Neural cell (in vitro differentiated cells): ENCODE results near the gene WASHC3. TPM values are rescaled to one million over a fixed set of nuclear protein-coding genes. Genes with fewer than 3 reads are reported as not detected.

Experiments used
- H2AFZ ChIP-seq: fragments of 200-600, 300-800 bp; sonication (generic), shearing (Covaris generic); 2 replicates; pipeline ENCODE4 v1.6.0; 2014; ENCODE audit warnings: low read depth, mild to moderate bottlenecking, antibody characterized with exemption, low read length, moderate library complexity
- H3F3A ChIP-seq: fragments of 200-600 bp; shearing (Covaris generic); 2 replicates; pipeline ENCODE4 v1.6.1; 2016; ENCODE audit warnings: mild to moderate bottlenecking, moderate library complexity, mixed read lengths, antibody characterized with exemption, low read length; ENCODE audit not compliant: insufficient read depth, poor library complexity, severe bottlenecking
- H3K27ac ChIP-seq: fragments of 200-600, 300-800 bp; sonication (generic), shearing (Covaris generic); 2 replicates; pipeline ENCODE4 v1.5.1; 2014; ENCODE audit warnings: mild to moderate bottlenecking, low read length, moderate library complexity
- H3K27me3 ChIP-seq: fragments of 300-800, 200-600 bp; sonication (generic), shearing (Covaris generic); 2 replicates; pipeline ENCODE4 v1.6.0; 2014; ENCODE audit warnings: mild to moderate bottlenecking, low read depth, low read length, moderate library complexity; ENCODE audit not compliant: insufficient read depth
- H3K36me3 ChIP-seq: fragments of 300-800, 200-600 bp; sonication (generic), shearing (Covaris generic); 2 replicates; pipeline ENCODE4 v1.5.1; 2014; ENCODE audit warnings: mild to moderate bottlenecking, antibody characterized with exemption, low read length, moderate library complexity; ENCODE audit not compliant: insufficient read depth
- H3K4me2 ChIP-seq: fragments of 300-800, 200-600 bp; sonication (generic), shearing (Covaris generic); 2 replicates; pipeline ENCODE4 v1.6.0; 2014; ENCODE audit warnings: mild to moderate bottlenecking, low read length
- H3K4me3 ChIP-seq: fragments of 300-800, 200-600 bp; sonication (generic), shearing (Covaris generic); 2 replicates; pipeline ENCODE4 v1.5.1; 2014; ENCODE audit warnings: mild to moderate bottlenecking, low read length, moderate library complexity
- H3K79me2 ChIP-seq: fragments of 200-600 bp; shearing (Covaris generic); replicated peaks from 2 replicates; pipeline ENCODE4 v1.6.0; 2014; ENCODE audit warnings: mild to moderate bottlenecking, low read length, moderate library complexity; ENCODE audit not compliant: insufficient read depth
- H3K9ac ChIP-seq: fragments of 300-800, 200-600 bp; sonication (generic), shearing (Covaris generic); 2 replicates; pipeline ENCODE4 v1.6.1; 2016; ENCODE audit warnings: mild to moderate bottlenecking, low read length, mixed read lengths
- H3K9me2 ChIP-seq: fragments of 200-600 bp; shearing (Covaris generic); 2 replicates; pipeline ENCODE4 v1.6.1; 2016; ENCODE audit warnings: mild to moderate bottlenecking, low read length, mixed read lengths; ENCODE audit not compliant: insufficient read depth
- H3K9me3 ChIP-seq: fragments of 200-600, 300-800 bp; sonication (generic), shearing (Covaris generic); 2 replicates; pipeline ENCODE4 v1.6.1; 2016; ENCODE audit warnings: mild to moderate bottlenecking, mixed run types, low read length, moderate library complexity, mixed read lengths
- H4K20me1 ChIP-seq: fragments of 200-600 bp; shearing (Covaris generic); 2 replicates; pipeline ENCODE4 v1.6.1; 2016; ENCODE audit warnings: mild to moderate bottlenecking, mixed run types; ENCODE audit not compliant: insufficient read depth
- EP300 ChIP-seq: fragments of 450-650 bp; conservative IDR thresholded peaks from 2 replicates; pipeline ENCODE4 v1.6.1; 2014; ENCODE audit warnings: antibody characterized with exemption, mild to moderate bottlenecking, moderate library complexity; ENCODE audit not compliant: poor library complexity, severe bottlenecking
- EZH2 ChIP-seq: fragments of 200-600, 300-800 bp; shearing (Covaris generic), sonication (generic); IDR thresholded peaks from 2 replicates; pipeline ENCODE4 v1.6.1; 2014; ENCODE audit warnings: antibody characterized with exemption, low read length, borderline replicate concordance, mild to moderate bottlenecking; ENCODE audit not compliant: insufficient read depth, poor library complexity, severe bottlenecking
- MXI1 ChIP-seq: fragments of 450-650 bp; conservative IDR thresholded peaks from 2 replicates; pipeline ENCODE4 v1.6.1; 2014; ENCODE audit warnings: antibody characterized with exemption, mild to moderate bottlenecking; ENCODE audit not compliant: poor library complexity, severe bottlenecking
- POLR2AphosphoS5 ChIP-seq: IDR thresholded peaks from 2 replicates; pipeline ENCODE4 v1.6.1; 2012
- RAD21 ChIP-seq: fragments of 450-650 bp; conservative IDR thresholded peaks from 2 replicates; pipeline ENCODE4 v1.6.1; 2014; ENCODE audit warnings: antibody characterized with exemption, mild to moderate bottlenecking, moderate library complexity
- SMC3 ChIP-seq: fragments of 450-650 bp; conservative IDR thresholded peaks from 2 replicates; pipeline ENCODE4 v1.6.1; 2014; ENCODE audit warnings: antibody characterized with exemption, mild to moderate bottlenecking, moderate library complexity; ENCODE audit not compliant: poor library complexity
- TAF1 ChIP-seq: IDR thresholded peaks from 2 replicates; pipeline ENCODE4 v1.6.1; 2012; ENCODE audit warnings: low read depth
- polyA plus RNA-seq: library from polyadenylated mRNA; depleted of rRNA; stranded (reverse); fragments of >200 nt; gene quantifications from 2 replicates; pipeline ENCODE4 v1.2.3, GENCODE V29; 2014
- TF ChIP-seq, protein P1 (sequence below): IDR thresholded peaks from 2 replicates; pipeline ENCODE4 v1.6.1; 2012; ENCODE audit warnings: borderline replicate concordance
- TF ChIP-seq, protein P2 (sequence below): fragments of 450-650 bp; IDR thresholded peaks from 2 replicates; pipeline ENCODE4 v1.5.1; 2014; ENCODE audit warnings: antibody characterized with exemption, mild to moderate bottlenecking, moderate library complexity; ENCODE audit not compliant: poor library complexity, severe bottlenecking

Gene WASHC3
- polyA plus RNA-seq, 1 donor from 2014 or later, result 65.9 TPM

DNA sequence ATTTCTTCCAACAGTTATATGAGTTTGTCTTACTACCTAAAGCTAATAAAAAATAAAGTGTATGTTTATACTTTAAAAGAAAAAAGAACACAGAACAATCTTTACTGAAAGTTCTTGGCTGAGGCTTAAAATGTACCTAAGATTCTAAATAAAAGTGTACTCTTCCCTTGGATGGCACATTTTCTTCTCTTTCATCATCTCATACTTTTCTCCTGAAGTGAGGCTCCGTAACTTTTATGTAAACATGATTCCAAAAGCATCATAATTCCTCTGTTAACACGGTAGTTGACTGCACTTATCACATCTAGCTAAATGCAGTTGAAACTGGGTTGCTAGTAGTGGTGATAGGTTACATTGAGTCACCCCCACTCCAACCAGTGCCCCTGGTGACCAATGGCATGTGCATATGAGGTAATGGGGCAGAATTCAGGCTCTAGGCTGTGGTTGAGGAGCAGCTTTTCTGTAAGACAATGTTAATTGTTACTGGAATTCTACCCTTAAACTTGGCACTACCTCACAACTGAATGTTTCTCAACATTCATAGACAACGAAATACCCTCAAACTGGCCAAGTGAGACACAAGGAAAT lies 38.4 kb downstream of the WASHC3 start:
- H2AFZ ChIP-seq, result no peak overlapping the region
- no peaks in the 10 kb centered on the region for H3K36me3 ChIP-seq
- no peak overlapping the region for H3K4me2 ChIP-seq
- no peaks in the 10 kb centered on the region for H3K9me2 ChIP-seq
- TF ChIP-seq POLR2AphosphoS5 (no peak), MXI1 (no peak), TAF1 (no peak), EP300 (no peak), RAD21 (no peak), SMC3 (no peak), EZH2 (no peak)
- TF ChIP-seq, protein P1, sequence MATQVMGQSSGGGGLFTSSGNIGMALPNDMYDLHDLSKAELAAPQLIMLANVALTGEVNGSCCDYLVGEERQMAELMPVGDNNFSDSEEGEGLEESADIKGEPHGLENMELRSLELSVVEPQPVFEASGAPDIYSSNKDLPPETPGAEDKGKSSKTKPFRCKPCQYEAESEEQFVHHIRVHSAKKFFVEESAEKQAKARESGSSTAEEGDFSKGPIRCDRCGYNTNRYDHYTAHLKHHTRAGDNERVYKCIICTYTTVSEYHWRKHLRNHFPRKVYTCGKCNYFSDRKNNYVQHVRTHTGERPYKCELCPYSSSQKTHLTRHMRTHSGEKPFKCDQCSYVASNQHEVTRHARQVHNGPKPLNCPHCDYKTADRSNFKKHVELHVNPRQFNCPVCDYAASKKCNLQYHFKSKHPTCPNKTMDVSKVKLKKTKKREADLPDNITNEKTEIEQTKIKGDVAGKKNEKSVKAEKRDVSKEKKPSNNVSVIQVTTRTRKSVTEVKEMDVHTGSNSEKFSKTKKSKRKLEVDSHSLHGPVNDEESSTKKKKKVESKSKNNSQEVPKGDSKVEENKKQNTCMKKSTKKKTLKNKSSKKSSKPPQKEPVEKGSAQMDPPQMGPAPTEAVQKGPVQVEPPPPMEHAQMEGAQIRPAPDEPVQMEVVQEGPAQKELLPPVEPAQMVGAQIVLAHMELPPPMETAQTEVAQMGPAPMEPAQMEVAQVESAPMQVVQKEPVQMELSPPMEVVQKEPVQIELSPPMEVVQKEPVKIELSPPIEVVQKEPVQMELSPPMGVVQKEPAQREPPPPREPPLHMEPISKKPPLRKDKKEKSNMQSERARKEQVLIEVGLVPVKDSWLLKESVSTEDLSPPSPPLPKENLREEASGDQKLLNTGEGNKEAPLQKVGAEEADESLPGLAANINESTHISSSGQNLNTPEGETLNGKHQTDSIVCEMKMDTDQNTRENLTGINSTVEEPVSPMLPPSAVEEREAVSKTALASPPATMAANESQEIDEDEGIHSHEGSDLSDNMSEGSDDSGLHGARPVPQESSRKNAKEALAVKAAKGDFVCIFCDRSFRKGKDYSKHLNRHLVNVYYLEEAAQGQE, result no peak
- H4K20me1 ChIP-seq, result no peaks in the 10 kb centered on the region
- H3K4me3 ChIP-seq, result no peak overlapping the region
- no peak overlapping the region for H3K27ac ChIP-seq
- H3F3A ChIP-seq, result no peaks in the 10 kb centered on the region
- no peaks in the 10 kb centered on the region for H3K79me2 ChIP-seq
- no peak overlapping the region for H3K9ac ChIP-seq
- H3K27me3 ChIP-seq, result no peaks in the 10 kb centered on the region
- no peaks in the 10 kb centered on the region for H3K9me3 ChIP-seq

DNA sequence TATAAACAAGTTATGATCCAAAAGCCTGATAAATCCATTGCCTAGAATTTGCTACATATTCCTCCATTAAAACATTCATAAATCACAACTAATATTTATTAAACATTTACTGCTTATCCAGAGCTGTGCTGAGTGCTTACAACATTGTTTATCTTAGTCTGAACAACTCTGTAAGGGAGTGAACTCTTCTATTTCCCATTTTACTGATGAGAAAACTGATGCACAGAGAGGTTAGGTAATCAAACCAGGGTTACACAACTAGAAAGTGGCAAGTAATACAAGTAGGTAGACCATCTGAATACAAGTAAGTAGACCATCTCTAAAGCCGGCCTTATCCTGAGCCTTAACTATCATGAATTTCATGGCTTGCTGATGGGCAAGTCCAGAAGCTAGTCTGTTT lies 39.5 kb downstream of the WASHC3 start:
- no peaks in the 10 kb centered on the region for H4K20me1 ChIP-seq
- H3K27me3 ChIP-seq, result no peaks in the 10 kb centered on the region
- no peaks in the 10 kb centered on the region for H3K9me3 ChIP-seq
- H3K36me3 ChIP-seq, result no peaks in the 10 kb centered on the region
- no peaks in the 10 kb centered on the region for H3K79me2 ChIP-seq
- no peak overlapping the region for H3K4me2 ChIP-seq
- H2AFZ ChIP-seq, result no peak overlapping the region
- no peak overlapping the region for H3K27ac ChIP-seq
- H3F3A ChIP-seq, result no peaks in the 10 kb centered on the region
- H3K9ac ChIP-seq, result no peak overlapping the region
- no peak overlapping the region for H3K4me3 ChIP-seq
- TF ChIP-seq SMC3 (no peak), POLR2AphosphoS5 (no peak), TAF1 (no peak), EZH2 (no peak), MXI1 (no peak), EP300 (no peak), RAD21 (no peak)
- TF ChIP-seq, protein P1, result no peak
- TF ChIP-seq, protein P2, sequence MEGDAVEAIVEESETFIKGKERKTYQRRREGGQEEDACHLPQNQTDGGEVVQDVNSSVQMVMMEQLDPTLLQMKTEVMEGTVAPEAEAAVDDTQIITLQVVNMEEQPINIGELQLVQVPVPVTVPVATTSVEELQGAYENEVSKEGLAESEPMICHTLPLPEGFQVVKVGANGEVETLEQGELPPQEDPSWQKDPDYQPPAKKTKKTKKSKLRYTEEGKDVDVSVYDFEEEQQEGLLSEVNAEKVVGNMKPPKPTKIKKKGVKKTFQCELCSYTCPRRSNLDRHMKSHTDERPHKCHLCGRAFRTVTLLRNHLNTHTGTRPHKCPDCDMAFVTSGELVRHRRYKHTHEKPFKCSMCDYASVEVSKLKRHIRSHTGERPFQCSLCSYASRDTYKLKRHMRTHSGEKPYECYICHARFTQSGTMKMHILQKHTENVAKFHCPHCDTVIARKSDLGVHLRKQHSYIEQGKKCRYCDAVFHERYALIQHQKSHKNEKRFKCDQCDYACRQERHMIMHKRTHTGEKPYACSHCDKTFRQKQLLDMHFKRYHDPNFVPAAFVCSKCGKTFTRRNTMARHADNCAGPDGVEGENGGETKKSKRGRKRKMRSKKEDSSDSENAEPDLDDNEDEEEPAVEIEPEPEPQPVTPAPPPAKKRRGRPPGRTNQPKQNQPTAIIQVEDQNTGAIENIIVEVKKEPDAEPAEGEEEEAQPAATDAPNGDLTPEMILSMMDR, result no peak
- H3K9me2 ChIP-seq, result no peaks in the 10 kb centered on the region
